Epithelial cell of proximal tubule (primary cell): ENCODE data around the gene CDK5RAP1. TPM values are rescaled to one million over a fixed set of nuclear protein-coding genes. Genes with fewer than 3 reads are reported as not detected.

Experiments
- DNase-seq: peaks from one replicate; pipeline ENCODE4 v3.0.0-alpha.2; 2011; ENCODE audit warnings: low read depth
- H3K4me3 ChIP-seq: 2 replicates; pipeline ENCODE4 v1.5.1; 2011; ENCODE audit warnings: low read depth, mild to moderate bottlenecking, low read length
- total RNA-seq: library from RNA; depleted of rRNA; stranded (reverse); fragments of >200 nt; gene quantifications from 2 replicates; pipeline ENCODE4 v1.2.3, GENCODE V29; 2015
- TF ChIP-seq, protein P1 (sequence below): conservative IDR thresholded peaks from 2 replicates; pipeline ENCODE4 v1.5.1; 2012; ENCODE audit warnings: low read depth, mild to moderate bottlenecking, low read length

The CDK5RAP1 gene
- total RNA-seq, 1 donor from 2014 or later, result 28.8 TPM

DNA sequence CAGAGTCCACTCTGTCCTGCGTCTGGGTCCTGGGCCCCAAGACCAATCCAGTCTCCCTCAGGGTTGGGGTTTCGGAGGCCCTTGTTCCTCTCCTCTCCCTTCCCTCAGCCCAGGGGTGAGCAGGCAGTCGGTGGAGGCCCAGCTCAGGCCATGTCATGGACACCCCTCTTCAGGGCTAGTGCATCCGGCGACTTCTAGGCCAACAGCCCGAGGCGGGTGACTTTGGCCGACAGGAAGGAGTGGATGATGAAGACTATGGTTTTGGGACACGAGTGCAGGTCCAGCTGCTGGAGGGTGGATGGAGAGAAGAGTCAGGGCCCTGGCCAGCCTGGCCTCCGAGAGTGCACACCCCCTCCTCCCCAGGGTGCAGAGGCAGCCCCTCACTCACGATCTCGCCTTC is 7.0 kb upstream of the CDK5RAP1 start:
- DNase-seq, result no peak
- TF ChIP-seq, protein P1, sequence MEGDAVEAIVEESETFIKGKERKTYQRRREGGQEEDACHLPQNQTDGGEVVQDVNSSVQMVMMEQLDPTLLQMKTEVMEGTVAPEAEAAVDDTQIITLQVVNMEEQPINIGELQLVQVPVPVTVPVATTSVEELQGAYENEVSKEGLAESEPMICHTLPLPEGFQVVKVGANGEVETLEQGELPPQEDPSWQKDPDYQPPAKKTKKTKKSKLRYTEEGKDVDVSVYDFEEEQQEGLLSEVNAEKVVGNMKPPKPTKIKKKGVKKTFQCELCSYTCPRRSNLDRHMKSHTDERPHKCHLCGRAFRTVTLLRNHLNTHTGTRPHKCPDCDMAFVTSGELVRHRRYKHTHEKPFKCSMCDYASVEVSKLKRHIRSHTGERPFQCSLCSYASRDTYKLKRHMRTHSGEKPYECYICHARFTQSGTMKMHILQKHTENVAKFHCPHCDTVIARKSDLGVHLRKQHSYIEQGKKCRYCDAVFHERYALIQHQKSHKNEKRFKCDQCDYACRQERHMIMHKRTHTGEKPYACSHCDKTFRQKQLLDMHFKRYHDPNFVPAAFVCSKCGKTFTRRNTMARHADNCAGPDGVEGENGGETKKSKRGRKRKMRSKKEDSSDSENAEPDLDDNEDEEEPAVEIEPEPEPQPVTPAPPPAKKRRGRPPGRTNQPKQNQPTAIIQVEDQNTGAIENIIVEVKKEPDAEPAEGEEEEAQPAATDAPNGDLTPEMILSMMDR, result no peak
- no peak overlapping the region for H3K4me3 ChIP-seq

DNA sequence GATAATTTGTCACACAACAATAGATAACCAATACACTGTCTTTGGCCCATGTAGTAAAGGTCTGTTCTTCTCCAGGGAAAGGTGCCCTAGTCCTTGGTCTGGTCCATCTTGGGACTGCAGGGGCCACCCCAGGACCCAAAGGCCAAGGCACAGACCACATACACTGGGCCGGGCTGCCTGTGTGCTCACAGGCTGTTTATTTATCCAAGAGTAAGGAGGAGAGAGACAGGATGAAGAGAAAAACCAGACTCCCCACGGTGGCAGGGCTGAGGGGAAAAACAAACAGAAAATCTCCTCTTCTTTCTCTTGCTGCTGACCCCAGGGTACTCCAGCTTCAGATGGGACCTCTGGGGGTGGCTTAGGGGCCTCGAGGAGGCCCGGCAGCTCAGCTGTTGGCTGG is 6.5 kb upstream of the CDK5RAP1 start:
- TF ChIP-seq, protein P1, result no peak

DNA sequence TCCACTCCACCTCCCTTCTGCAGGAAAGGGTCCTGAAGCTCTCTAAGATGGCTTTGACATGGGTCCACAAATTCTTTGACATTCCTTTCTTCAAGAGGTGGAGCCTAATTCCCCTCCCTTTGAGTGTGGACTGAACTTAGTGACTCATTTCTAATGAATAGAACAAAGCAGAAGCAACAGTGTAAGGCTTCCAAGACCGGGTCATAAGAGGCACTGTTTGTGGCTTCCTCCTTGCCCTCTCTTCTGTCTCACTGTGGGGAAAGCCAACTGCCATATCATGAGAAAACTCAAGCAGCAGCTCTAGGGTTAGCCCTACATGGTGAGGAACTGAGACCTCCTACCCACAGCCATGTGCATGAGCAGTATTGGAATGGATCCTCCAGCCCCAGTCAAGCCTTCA is 5.9 kb upstream of the CDK5RAP1 start:
- DNase-seq, result no peak
- TF ChIP-seq, protein P1, result no peak

More for the DNA sequence above, 6.5 kb upstream of the CDK5RAP1 start:
- DNase-seq, result no peak
- H3K4me3 ChIP-seq, result no peak overlapping the region

DNA sequence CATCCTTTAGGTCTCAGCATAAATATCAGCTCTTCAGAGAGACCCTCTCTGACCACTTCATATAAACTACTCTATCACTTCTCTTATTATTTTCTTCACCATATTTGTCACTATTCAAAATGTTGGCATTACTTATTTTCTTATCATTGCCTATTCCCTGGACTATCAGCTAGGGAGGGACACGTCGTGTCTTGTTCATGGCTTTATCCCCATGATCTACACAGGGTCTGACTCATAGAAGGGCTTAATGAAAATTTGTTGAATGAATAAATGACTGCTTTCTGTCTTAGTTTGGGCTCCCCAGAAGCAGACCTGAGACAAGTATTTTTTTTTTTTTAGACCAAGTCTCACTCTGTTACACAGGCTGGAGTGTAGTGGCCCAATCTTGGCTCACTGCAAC is 3.0 kb upstream of the CDK5RAP1 start:
- DNase-seq, result no peak

More for the DNA sequence above, 5.9 kb upstream of the CDK5RAP1 start:
- no peak overlapping the region for H3K4me3 ChIP-seq

DNA sequence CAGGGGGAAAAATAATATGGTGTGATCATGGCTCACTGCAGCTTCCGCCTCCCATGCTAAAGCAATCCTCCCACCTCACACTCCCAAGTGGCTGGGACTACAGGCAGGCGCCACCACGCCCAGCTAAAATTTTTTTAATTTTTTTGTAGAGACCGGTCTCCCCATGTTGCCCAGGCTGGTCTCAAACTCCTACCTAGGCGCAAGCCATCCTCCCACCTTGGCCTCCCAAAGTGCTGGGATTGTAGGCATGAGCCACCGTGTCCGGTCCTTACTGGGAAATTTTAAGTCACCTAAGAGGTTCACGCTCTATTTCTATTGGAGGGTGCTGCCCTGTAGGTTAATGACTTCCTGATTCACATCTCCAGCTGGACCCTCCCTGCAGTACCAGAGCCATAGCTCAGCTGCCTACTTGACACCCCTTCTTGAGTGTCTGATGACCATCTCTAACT is 626 bp upstream of the CDK5RAP1 start:
- DNase-seq, result no peak
- H3K4me3 ChIP-seq, result peak overlapping the region; percentile 78
- TF ChIP-seq, protein P1, result no peak

More for the DNA sequence above, 3.0 kb upstream of the CDK5RAP1 start:
- H3K4me3 ChIP-seq, result no peak overlapping the region
- TF ChIP-seq, protein P1, result no peak

DNA sequence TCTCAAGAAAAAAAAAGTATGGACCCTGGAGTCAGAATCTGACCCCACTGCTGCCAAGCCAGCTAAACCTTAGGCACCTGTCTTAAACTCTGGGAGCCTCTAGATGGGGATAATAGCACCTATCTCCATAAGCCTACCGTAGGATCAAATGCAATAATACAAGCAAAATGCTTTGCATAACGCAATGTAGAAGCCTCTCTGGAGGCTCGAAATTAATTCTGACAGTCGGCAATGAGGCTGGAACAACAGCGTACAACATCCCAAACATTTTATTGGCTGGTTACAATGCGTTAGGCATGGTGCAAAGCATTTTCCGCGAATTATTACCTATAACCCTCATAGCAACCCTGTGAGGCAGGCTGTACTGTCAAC is 521 bp downstream of the CDK5RAP1 start:
- TF ChIP-seq, protein P1, result peak; percentile 43
- peak overlapping the region; percentile 78 for H3K4me3 ChIP-seq
- no peak for DNase-seq

DNA sequence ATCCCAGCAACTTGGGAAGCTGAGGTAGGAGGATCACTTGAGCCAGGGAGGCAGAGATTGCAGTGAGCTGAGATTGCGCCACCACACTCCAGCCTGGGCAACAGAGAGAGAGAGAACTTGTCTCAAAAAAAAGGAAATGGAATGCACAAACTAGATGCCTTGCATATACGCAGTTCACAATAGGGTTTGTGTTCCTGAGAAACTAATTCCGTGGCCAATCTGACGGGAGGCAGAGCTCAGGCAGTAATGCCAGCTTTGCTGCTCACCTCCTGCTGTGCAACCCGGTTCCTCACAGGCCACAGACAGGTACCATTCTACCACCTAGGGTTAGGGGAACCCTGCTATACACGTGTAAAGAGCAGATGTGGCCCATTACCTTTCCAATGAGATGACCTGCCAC is 1.4 kb downstream of the CDK5RAP1 start:
- no peak for DNase-seq
- peak overlapping the region; percentile 78 for H3K4me3 ChIP-seq
- TF ChIP-seq, protein P1, result no peak
